ENCODE results near the gene MYPOP.

The MYPOP gene

DNA sequence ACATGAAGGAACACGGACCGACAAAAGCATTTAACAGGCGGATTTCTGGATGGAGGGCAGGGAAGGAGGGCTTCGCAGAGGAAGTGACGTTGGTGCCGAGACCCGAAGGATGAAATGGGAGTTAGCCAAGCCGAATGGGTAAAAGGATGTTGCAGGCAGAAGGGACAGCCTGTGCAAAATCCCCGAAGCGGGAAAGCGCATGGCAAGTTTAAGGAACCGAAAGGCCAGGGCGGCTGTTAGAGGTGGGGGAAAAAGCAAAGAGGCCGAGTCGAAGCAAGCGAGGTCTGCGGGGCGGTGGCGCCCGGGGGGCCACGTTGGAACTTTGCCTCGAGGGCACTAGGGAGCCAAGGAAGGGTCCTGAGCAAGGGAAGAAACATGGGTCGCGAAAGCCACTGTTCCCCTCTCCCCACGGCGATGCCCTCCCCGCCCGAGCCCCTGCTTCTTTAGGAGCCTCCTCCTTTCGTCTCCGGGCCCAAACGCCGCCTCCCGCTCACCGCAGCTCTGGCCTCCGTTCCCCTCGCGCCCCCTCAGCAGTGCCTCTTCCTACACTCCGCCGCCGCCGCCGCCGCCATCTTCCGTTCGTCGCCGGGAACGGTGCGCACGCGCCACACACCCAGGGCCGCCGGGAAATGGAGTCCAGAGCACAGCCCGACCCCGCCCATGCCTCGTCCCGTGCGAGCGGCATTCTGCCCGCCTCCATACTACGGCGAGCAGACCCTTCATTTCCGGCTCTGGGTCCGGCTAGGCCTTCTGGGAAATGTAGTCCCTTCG, 39.7 kb downstream of the MYPOP start, which contains the start of gene SYMPK:
SYMPK (minus strand) TSS at position 584 of the 771 bp plus-strand sequence. CDS start 8,652 bp downstream, outside the sequence.
- peak; percentile 100 for DNase-seq

GRCh38 chr19:45862271-45862563, 40.2 kb downstream of the MYPOP start:
- DNase-seq: no peak

DNA sequence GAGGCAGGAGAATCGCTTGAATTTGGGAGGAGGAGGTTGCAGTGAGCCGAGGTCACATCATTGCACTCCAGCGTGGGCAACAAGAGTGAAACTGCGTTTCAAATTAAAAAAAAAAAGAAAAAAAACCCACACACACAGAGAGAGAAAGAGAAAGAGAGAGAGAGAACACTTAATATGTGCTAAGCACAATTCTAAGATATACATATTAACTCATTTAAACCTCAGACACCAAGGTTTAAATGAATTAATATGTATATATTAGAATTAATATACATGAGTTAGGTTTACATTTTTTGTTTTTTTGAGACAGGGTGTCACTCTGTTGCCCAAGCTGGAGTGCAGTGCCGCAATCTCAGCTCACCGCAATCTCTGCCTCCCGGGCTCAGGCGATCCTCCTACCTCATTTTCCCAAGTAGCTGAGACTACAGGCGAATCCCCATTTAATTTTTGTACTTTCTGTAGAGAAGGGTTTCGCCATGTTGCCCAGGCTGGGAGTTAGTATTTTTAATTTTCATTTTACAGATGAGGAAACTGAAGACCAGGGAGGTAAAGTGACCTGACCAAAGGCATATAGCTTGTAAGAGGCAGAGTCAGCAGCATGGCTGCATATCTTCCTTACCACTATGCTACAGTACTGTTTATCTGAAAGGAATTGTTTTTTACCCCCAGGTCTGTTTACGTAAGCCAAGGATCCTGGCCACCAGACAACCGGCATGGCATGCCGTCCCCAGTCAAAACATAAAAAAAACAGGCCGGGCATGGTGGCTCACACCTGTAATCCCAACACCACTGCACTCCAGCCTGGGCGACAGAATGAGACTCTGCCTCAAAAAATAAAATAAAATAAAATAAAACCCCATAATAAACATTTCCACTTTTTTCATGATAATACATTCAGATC, 41.8 kb downstream of the MYPOP start:
- DNase-seq: no peak

DNA sequence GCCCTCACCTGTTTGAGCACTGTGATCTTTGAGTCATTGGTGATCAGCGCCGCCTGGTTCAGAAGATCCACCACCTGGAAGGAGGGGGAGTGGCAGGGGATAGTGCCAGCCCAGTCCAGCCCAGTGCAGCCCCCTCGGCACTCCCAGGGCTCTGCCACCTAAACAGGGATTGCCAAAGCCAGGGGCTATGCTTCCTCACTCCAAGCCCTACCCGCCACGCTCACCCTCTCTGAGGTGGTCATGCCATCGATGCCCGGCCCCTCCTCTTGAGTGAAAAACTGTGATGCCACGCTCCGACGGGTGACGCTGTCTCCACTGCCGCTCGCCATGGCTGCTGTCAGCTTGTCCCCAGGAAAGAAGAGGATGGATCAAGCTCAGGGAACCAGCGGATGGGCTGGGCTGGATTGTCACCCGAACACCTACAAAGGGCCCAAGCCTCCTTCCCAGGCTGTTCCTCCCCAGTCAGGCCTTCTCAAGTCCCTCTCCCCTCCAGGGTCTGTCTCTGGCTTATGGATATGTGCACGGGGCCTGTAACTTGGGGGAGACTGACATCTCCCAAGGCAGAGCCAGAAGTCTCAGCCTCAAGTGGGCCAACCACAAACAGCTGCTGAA, 48.1 kb downstream of the MYPOP start:
- DNase-seq: no peak

DNA sequence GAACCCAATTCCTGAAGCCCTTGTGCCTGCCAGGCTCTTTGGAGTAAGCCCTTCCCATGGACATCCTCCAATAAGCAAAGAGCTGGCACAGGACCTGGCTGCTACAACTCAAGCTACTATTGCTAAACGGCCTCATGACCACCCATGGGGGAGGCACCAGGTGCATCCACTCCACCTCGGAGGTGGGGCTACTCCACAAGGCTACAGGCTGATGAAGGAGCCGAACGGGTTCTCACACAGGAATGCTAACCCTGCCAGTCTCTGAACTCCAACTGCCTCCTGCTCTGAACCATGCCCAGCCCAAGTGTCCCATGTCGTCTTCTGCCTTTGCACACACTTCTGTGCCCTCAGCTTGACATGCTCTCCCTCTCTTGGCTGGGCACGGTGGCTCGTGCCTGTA, 49.4 kb downstream of the MYPOP start:
- DNase-seq: no peak

DNA sequence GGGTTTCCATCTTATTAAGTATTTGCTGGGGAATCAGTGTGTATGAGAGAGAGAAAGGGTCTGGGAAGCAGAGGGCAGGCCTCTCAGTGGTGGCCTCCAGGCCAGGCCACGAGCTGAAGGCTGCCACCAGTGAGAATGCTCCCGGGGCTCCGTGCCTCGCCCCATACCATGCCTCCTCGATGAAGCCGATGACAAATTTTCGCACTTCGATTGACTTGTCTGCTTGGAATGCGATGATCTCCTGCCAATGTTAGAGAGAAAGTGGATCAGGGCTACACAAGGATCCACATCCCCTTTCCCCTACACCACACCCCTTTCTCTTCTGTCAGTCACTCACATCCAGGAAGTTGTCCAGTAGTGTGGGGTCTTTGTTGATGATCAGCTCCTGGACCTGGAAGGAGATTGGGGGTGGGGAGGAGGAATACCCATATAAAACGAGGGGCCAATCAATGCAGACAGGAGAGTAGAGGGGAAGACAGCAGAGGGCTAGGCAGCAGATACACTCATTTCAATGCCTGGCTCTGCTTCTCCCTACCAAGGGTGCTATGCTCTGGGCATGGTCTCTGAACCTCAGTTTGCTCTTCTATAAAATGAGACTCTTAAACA, 50.2 kb downstream of the MYPOP start:
- DNase-seq: no peak

GRCh38 chr19:45848922-45849321, 53.5 kb downstream of the MYPOP start:
- DNase-seq: no peak

- DNase-seq: no peak
These were observed 54.8 kb downstream of the MYPOP start for GRCh38 chr19:45847663-45848062.

- DNase-seq: no peak
These were observed 60.2 kb downstream of the MYPOP start for GRCh38 chr19:45842198-45842597.

All from activated CD4-positive, alpha-beta T cell treated with anti-CD3 and anti-CD28 coated beads, Interleukin-2, Interleukin-6, amounts not matched to agents 100 ng/mL and 50 ng/mL, durations not matched to agents 16 hours and 8 hours (primary cell).